Hepatocyte (in vitro differentiated cells): ENCODE results near the gene ST6GAL1.

ENCODE experiments used
- CTCF ChIP-seq: fragments of 200-600 bp; sonication (generic); IDR thresholded peaks from 2 replicates; pipeline ENCODE4 v1.5.1; 2016; ENCODE audit warnings: antibody characterized with exemption, mild to moderate bottlenecking; ENCODE audit not compliant: poor library complexity
- EZH2 ChIP-seq: fragments of 200-600 bp; sonication (generic); IDR thresholded peaks from 2 replicates; pipeline ENCODE4 v1.6.1; 2016; ENCODE audit warnings: antibody characterized with exemption, mild to moderate bottlenecking, borderline replicate concordance

GRCh38 chr3:186886202-186886981 lies 43.9 kb upstream of the ST6GAL1 start:
- TF ChIP-seq EZH2 (no peak), CTCF (no peak)
